DOHH2 (cell line): ENCODE data around the gene UGCG.
A peak's percentile ranks its signal among the peaks of the same experiment; 100 is the strongest.

ENCODE experiments used
- H3F3A ChIP-seq: fragments of 200-600 bp; sonication (generic), shearing (Covaris generic); 2 replicates; pipeline ENCODE4 v1.6.0; 2016; ENCODE audit warnings: antibody characterized with exemption, mild to moderate bottlenecking; ENCODE audit not compliant: control insufficient read depth, insufficient read depth
- H3K27ac ChIP-seq: fragments of 200-600 bp; sonication (generic); 2 replicates; pipeline ENCODE4 v1.5.1; 2014; ENCODE audit warnings: low read depth, mild to moderate bottlenecking, low read length, moderate library complexity
- H3K27me3 ChIP-seq: fragments of 200-600 bp; sonication (generic); 2 replicates; pipeline ENCODE4 v1.6.1; 2014; ENCODE audit warnings: mild to moderate bottlenecking, low read length, mixed read lengths; ENCODE audit not compliant: control insufficient read depth
- H3K36me3 ChIP-seq: fragments of 200-600 bp; sonication (generic); 2 replicates; pipeline ENCODE4 v1.6.1; 2014; ENCODE audit warnings: mild to moderate bottlenecking, low read length, moderate library complexity, mixed read lengths; ENCODE audit not compliant: control insufficient read depth
- H3K4me1 ChIP-seq: fragments of 200-600 bp; sonication (generic); 2 replicates; pipeline ENCODE4 v1.6.1; 2014; ENCODE audit warnings: mild to moderate bottlenecking, low read length, mixed read lengths; ENCODE audit not compliant: control insufficient read depth
- H3K4me2 ChIP-seq: fragments of 200-600 bp; sonication (generic); 2 replicates; pipeline ENCODE4 v1.6.0; 2014; ENCODE audit warnings: mild to moderate bottlenecking, low read length, moderate library complexity
- H3K4me3 ChIP-seq: fragments of 200-600 bp; sonication (generic); 2 replicates; pipeline ENCODE4 v1.5.1; 2014; ENCODE audit warnings: mild to moderate bottlenecking, low read length, mixed read lengths
- H3K79me2 ChIP-seq: fragments of 200-600 bp; sonication (generic); 2 replicates; pipeline ENCODE4 v1.6.1; 2014; ENCODE audit warnings: mild to moderate bottlenecking, low read length, mixed read lengths; ENCODE audit not compliant: control insufficient read depth
- H3K9me2 ChIP-seq: fragments of 200-600 bp; sonication (generic); replicated peaks from 2 replicates; pipeline ENCODE4 v1.6.1; 2014; ENCODE audit warnings: mild to moderate bottlenecking, low read length, mixed read lengths; ENCODE audit not compliant: control insufficient read depth
- H3K9me3 ChIP-seq: fragments of 200-600 bp; sonication (generic); 2 replicates; pipeline ENCODE4 v1.6.1; 2014; ENCODE audit warnings: antibody characterized with exemption, low read length, mixed read lengths; ENCODE audit not compliant: control insufficient read depth, insufficient read depth
- H4K20me1 ChIP-seq: fragments of 200-600 bp; sonication (generic); 2 replicates; pipeline ENCODE4 v1.6.0; 2014; ENCODE audit warnings: low read depth, mild to moderate bottlenecking, antibody characterized with exemption, low read length, moderate library complexity; ENCODE audit not compliant: control insufficient read depth, insufficient read depth
- CTCF ChIP-seq: fragments of 200-600 bp; sonication (generic); IDR thresholded peaks from one replicate; pipeline ENCODE4 v1.5.1; 2014; ENCODE audit warnings: antibody characterized with exemption, mild to moderate bottlenecking, low read depth, low read length; ENCODE audit not compliant: poor library complexity, severe bottlenecking
- EZH2phosphoT487 ChIP-seq: fragments of 200-600 bp; sonication (generic); IDR thresholded peaks from 2 replicates; pipeline ENCODE4 v1.6.1; 2017; ENCODE audit warnings: borderline replicate concordance, mild to moderate bottlenecking, antibody characterized with exemption, low read length, moderate library complexity, mixed read lengths

Gene UGCG

GRCh38 chr9:111979561-111979960 is 82.9 kb downstream of the UGCG start:
- Histone ChIP-seq H3K9me2 (no peaks in the 10 kb centered on the region), H3K4me3 (no peak overlapping the region), H3K79me2 (no peaks in the 10 kb centered on the region), H3K4me1 (peaks cover 24% of the 10 kb centered on the region), H3K4me2 (no peak overlapping the region), H4K20me1 (no peaks in the 10 kb centered on the region), H3K36me3 (no peaks in the 10 kb centered on the region), H3F3A (no peaks in the 10 kb centered on the region), H3K9me3 (no peaks in the 10 kb centered on the region), H3K27ac (no peak overlapping the region), H3K27me3 (no peaks in the 10 kb centered on the region)
- no peak for TF ChIP-seq CTCF
- TF ChIP-seq EZH2phosphoT487: no peak

- no peaks in the 10 kb centered on the region for H3K9me2 ChIP-seq
- H3F3A ChIP-seq: no peaks in the 10 kb centered on the region
- no peaks in the 10 kb centered on the region for H3K36me3 ChIP-seq
- no peaks in the 10 kb centered on the region for H3K79me2 ChIP-seq
- TF ChIP-seq EZH2phosphoT487 (no peak), CTCF (no peak)
- no peaks in the 10 kb centered on the region for H3K9me3 ChIP-seq
- H3K4me2 ChIP-seq: no peak overlapping the region
- H3K27me3 ChIP-seq: no peaks in the 10 kb centered on the region
- peaks cover 32% of the 10 kb centered on the region for H3K4me1 ChIP-seq
- H3K4me3 ChIP-seq: no peak overlapping the region
- no peak overlapping the region for H3K27ac ChIP-seq
- H4K20me1 ChIP-seq: no peaks in the 10 kb centered on the region
Observed at GRCh38 chr9:111980398-111980797, 83.8 kb downstream of the UGCG start.

- Histone ChIP-seq H4K20me1 (no peaks in the 10 kb centered on the region), H3K79me2 (no peaks in the 10 kb centered on the region), H3K9me3 (no peaks in the 10 kb centered on the region), H3K9me2 (no peaks in the 10 kb centered on the region), H3K27me3 (no peaks in the 10 kb centered on the region), H3K4me2 (peak overlapping the region; percentile 10), H3K36me3 (no peaks in the 10 kb centered on the region), H3K4me1 (peaks cover 45% of the 10 kb centered on the region), H3F3A (no peaks in the 10 kb centered on the region), H3K4me3 (peak overlapping the region; percentile 10; the same call in 1 of the 2 replicates), H3K27ac (peak overlapping the region; percentile 19)
- no peak for TF ChIP-seq CTCF
- TF ChIP-seq EZH2phosphoT487: no peak
Observed at GRCh38 chr9:111983484-111983908, 86.9 kb downstream of the UGCG start.
